GM13976 (cell line): ENCODE measurements around the gene PHPT1.
"Not testable (repeated sequence)": the region's sequence is repeated elsewhere in the genome, so short reads cannot be mapped to it uniquely, and the experiment has no call there.

Experiments used
- DNase-seq: peaks from one replicate; pipeline ENCODE4 v3.0.0; 2012; ENCODE audit warnings: low spot score
- CTCF ChIP-seq: IDR thresholded peaks from 2 replicates; pipeline ENCODE4 v1.5.1; 2012; ENCODE audit warnings: borderline replicate concordance, mild to moderate bottlenecking; ENCODE audit not compliant: insufficient read depth; ENCODE audit errors: extremely low read depth, missing control alignments, control extremely low read depth
- in situ Hi-C: fragments of 300-500 bp; cut with MboI; formaldehyde crosslinking; loops from one replicate; pipeline ENCODE4 v1.12.0; 2022; ENCODE audit warnings: low sequenced_read_pairs, mixed read lengths, inconsistent platforms; ENCODE audit not compliant: unreplicated experiment

Gene PHPT1

GRCh38 chr9:136882109-136882946 lies 33.1 kb downstream of the PHPT1 start:
- in situ Hi-C loops: no loop called here
- peak; percentile 91 for DNase-seq
- no peak for TF ChIP-seq CTCF

GRCh38 chr9:136882947-136883283 lies 33.7 kb downstream of the PHPT1 start:
- DNase-seq, in situ Hi-C loops: not testable (repeated sequence)

- DNase-seq, in situ Hi-C loops: not testable (repeated sequence)
Observed at GRCh38 chr9:136883670-136884069, 34.5 kb downstream of the PHPT1 start.

- in situ Hi-C loops: no loop called here
- peak; percentile 100 for DNase-seq
- TF ChIP-seq CTCF: no peak
Observed at GRCh38 chr9:136885950-136886578, 36.9 kb downstream of the PHPT1 start, which contains the start of gene TRAF2. TRAF2 (plus strand) TSS chr9:136886516; CDS start chr9:136898741, 12,225 bp downstream.

- in situ Hi-C loops: no loop called here
- no peak for TF ChIP-seq CTCF
- DNase-seq: peak; percentile 87
Observed at GRCh38 chr9:136886610-136887597, 37.7 kb downstream of the PHPT1 start.

- in situ Hi-C loops: no loop called here
Observed at GRCh38 chr9:136888454-136888853, 39.2 kb downstream of the PHPT1 start.

GRCh38 chr9:136889858-136890257 lies 40.6 kb downstream of the PHPT1 start:
- TF ChIP-seq CTCF: no peak
- DNase-seq: no peak
- in situ Hi-C loops: no loop called here

More at GRCh38 chr9:136888454-136888853, 39.2 kb downstream of the PHPT1 start:
- no peak for TF ChIP-seq CTCF
- DNase-seq: no peak
